GM12801 (cell line): Measurements from ENCODE around the gene ZNF556.

Experiments used
- TF ChIP-seq, protein P1 (sequence below): IDR thresholded peaks from one replicate; pipeline ENCODE4 v1.5.1; 2011; ENCODE audit warnings: control low read depth; ENCODE audit not compliant: insufficient read length; ENCODE audit errors: extremely low read depth

Gene ZNF556

GRCh38 chr19:2827840-2828489 lies 39.2 kb upstream of the ZNF556 start:
- TF ChIP-seq, protein P1, sequence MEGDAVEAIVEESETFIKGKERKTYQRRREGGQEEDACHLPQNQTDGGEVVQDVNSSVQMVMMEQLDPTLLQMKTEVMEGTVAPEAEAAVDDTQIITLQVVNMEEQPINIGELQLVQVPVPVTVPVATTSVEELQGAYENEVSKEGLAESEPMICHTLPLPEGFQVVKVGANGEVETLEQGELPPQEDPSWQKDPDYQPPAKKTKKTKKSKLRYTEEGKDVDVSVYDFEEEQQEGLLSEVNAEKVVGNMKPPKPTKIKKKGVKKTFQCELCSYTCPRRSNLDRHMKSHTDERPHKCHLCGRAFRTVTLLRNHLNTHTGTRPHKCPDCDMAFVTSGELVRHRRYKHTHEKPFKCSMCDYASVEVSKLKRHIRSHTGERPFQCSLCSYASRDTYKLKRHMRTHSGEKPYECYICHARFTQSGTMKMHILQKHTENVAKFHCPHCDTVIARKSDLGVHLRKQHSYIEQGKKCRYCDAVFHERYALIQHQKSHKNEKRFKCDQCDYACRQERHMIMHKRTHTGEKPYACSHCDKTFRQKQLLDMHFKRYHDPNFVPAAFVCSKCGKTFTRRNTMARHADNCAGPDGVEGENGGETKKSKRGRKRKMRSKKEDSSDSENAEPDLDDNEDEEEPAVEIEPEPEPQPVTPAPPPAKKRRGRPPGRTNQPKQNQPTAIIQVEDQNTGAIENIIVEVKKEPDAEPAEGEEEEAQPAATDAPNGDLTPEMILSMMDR = no peak

GRCh38 chr19:2834294-2834871 lies 32.8 kb upstream of the ZNF556 start:
- TF ChIP-seq, protein P1 = no peak

DNA sequence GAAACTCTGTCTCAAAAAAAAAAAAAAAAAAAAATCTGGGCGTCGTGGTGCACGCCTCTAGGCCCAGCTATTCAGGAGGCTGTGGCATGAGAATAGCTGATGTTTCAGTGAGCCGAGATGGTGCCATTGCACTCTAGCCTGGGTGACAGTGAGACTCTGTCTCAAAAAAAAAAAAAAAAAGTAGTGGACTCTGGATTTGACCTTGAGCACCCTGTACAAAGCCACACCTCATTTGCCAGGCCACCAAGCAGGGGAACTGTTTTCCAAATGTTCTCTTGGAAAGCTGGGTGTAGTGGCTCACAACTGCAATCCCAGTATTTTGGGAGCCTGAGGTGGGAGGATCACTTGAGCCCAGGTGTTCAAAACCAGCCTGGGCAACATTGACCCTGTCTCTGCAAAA lies 29.7 kb upstream of the ZNF556 start:
- TF ChIP-seq, protein P1 = no peak

DNA sequence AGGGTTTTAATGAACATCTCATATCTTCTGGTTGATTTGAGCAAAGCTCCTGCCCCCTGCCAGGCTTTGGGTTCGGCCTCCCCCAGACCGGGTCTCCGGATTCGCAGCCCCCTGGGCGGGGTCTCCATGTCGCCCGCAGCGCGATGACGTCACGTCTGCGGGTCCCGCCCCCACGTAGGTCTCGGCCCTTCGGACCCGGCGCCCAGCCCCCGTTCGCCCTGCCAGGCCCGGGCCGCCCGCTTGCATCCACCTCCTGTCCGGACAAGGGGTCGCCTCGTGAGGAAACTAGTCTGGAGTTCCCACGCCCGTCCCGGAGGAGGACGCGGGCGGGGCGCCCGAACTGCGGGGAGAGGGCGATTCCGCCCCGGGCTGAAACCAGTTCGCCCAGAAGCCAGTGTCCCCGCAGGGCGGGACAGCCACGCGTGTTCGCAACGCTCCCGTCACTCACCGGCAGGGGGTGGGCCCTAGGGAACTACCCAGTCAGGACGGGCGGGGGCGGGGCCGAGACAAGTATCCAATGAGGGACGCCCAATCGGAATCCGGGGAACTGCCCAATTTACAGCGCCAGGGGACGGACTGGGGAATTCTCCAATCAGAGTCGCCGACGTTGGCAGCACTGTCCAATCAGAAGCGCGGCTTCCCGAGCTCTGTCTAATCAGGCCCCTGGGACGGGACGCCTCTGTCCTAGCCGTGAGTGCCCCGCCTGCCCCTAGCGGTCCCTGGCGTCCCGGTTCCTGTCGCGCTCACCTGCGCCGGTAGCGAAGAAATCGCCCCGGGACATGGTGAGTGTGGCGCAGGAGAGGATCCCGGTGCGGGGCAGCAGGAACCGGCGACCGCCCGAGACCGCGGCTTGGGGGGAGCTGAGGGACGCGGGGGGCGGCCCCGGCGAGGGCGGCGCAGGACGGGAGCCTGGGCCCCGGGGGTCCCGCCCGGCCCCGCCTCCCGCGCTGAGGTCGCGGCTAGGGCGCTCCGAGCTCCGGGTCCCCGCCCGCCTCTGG lies 26.0 kb upstream of the ZNF556 start, which contains the start of gene ZNF555:
TSS of gene ZNF555 (plus strand) at position 682 of the 998 bp plus-strand sequence. CDS start at position 780, 98 bp downstream.
- TF ChIP-seq, protein P1 = no peak

DNA sequence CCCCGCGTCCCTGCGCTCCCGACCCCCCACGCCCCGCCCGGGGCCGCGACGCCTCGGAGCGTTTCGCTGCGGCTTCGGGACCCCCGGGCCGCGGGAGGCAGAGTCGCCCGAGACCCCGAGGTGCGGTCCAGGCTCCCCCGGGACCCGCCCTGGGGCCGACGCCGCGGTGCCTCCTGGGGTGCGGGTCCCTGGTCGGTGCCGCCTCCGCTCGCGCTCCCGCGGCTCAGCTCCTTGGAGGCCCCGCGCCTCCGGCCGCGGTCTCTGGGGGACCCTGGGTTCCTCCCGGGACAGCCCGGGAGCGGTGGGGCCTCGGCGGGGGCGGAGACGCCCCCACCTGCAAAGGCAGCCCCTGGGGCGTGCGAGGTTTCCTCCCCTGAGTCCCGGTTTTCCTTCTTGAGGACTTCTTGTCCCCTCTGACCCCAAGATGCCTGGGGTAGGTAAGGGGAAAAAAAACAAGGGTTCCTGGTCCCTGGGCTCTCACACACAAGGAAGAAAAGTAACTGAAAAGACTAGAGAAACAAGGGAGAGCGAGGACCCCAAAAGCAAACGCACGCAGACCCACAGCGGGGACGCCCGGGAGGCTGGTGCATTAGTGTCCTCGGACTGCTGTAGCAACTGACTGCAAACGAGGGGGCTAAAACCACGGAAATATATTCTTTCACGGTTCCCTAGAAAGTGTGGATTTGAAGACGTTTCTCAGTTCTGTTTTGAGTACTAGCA lies 25.1 kb upstream of the ZNF556 start:
- TF ChIP-seq, protein P1 = no peak

DNA sequence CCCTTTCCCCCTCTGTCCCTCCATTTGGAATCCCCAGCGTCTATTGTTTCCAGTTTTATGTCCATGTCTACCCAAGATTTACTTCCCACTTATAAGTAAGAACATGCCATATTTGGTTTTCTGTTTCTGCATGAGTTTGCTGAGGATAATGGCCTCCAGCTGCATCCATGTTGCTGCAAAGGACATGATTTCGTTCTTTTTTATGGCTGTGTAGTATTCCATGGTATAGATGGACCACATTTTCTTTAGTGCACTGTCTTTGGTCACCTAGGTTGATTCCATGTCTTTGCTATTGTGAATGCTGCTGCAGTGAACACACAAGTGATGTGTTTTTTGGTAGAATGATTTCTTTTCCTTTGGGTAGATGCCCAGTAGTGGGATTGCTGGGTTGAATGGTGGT lies 22.0 kb upstream of the ZNF556 start:
- TF ChIP-seq, protein P1 = no peak
